ENCODE results near the gene SWAP70.

SWAP70 gene

DNA sequence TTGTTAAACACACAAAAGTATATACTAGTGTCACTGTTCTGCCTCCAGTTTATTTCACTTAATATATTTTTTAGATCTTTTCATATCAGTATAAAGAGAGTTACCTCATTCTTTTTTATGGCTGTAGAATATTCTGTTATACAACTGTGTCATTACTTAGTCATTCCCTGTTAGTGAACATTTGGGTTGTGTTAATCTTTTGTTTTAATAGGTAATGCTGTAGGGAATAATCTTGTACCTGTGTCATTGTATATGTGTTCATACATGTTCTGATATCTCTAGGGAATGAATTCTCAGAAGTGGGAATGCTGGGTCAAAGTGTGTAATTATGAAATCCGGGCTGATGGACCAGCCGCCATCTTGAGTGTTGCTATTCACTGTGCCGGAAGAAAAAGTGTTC, 71.4 kb downstream of the SWAP70 start:
- Histone ChIP-seq H3K9me3 (ENCODE audit: insufficient read depth, low read length) (no peaks in the 10 kb centered on the region), H3K27me3 (ENCODE audit: insufficient read depth, insufficient read length) (no peaks in the 10 kb centered on the region), H3K4me3 (ENCODE audit: insufficient read length, low read depth) (no peak overlapping the region), H3K9ac (ENCODE audit: insufficient read length, low read depth) (no peak overlapping the region), H3K4me1 (ENCODE audit: insufficient read depth, insufficient read length) (no peaks in the 10 kb centered on the region), H3K36me3 (ENCODE audit: insufficient read depth, insufficient read length, low read length) (peaks cover 73% of the 10 kb centered on the region)
- no peak for DNase-seq (ENCODE audit: low read depth, low spot score)
- TF ChIP-seq SUZ12 (IDR thresholded peaks at IDR 0.05; ENCODE audit: extremely low read depth, insufficient read depth, insufficient read length) = no peak
- TF ChIP-seq YY1 (IDR thresholded peaks at IDR 0.05; ENCODE audit: insufficient read depth, insufficient read length) = no peak
- TF ChIP-seq ZNF274 (IDR thresholded peaks at IDR 0.05; ENCODE audit: low read depth, low read length) = no peak

DNA sequence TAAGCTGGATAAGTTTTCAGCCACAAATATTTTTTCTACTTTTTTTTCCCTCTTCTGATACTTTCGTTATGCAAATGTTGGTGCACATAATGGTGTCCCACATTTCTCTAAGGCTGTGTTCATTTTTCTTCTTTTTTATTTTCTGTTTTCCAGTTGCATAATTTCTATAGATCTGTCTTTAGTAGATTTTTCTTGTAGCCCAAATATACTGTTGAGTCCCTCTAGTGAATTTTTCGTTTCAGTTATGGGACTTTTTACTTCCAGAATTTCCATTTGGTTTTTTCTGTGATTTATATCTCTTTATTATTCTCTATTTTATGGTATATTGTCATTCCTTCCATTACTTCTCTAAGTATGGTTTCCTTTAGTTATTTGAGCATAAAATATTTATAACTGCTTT, 72.0 kb downstream of the SWAP70 start:
- Histone ChIP-seq H3K4me1 (ENCODE audit: insufficient read depth, insufficient read length) (no peaks in the 10 kb centered on the region), H3K36me3 (ENCODE audit: insufficient read depth, insufficient read length, low read length) (peaks cover 76% of the 10 kb centered on the region), H3K27me3 (ENCODE audit: insufficient read depth, insufficient read length) (no peaks in the 10 kb centered on the region), H3K4me3 (ENCODE audit: insufficient read length, low read depth) (no peak overlapping the region), H3K9ac (ENCODE audit: insufficient read length, low read depth) (no peak overlapping the region), H3K9me3 (ENCODE audit: insufficient read depth, low read length) (no peaks in the 10 kb centered on the region)
- no peak for TF ChIP-seq ZNF274 (IDR thresholded peaks at IDR 0.05; ENCODE audit: low read depth, low read length)
- no peak for TF ChIP-seq SUZ12 (IDR thresholded peaks at IDR 0.05; ENCODE audit: extremely low read depth, insufficient read depth, insufficient read length)
- TF ChIP-seq YY1 (IDR thresholded peaks at IDR 0.05; ENCODE audit: insufficient read depth, insufficient read length) = no peak
- DNase-seq (ENCODE audit: low read depth, low spot score) = no peak

DNA sequence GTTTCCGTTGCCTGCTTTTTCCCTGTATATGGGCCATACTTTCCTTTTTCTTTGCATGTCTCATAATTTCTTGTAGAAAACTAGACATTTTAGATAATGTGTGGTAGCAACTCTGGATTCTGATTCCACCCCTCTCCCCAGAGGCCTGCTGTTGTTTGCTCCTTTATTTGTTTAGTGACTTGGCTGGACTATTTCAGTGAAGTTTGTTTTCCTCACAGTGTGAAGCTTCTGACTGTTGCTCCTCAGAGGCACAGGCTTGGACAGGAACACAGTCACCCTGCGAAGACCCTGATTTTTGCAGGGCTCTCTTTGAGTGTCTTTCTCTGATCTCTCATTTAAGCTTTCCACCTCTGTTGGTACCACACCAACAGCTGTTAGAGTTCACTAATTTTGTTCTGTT, 72.5 kb downstream of the SWAP70 start:
- TF ChIP-seq ZNF274 (IDR thresholded peaks at IDR 0.05; ENCODE audit: low read depth, low read length) (no peak), SUZ12 (IDR thresholded peaks at IDR 0.05; ENCODE audit: extremely low read depth, insufficient read depth, insufficient read length) (no peak), YY1 (IDR thresholded peaks at IDR 0.05; ENCODE audit: insufficient read depth, insufficient read length) (no peak)
- Histone ChIP-seq H3K4me1 (ENCODE audit: insufficient read depth, insufficient read length) (no peaks in the 10 kb centered on the region), H3K36me3 (ENCODE audit: insufficient read depth, insufficient read length, low read length) (peaks cover 81% of the 10 kb centered on the region), H3K4me3 (ENCODE audit: insufficient read length, low read depth) (no peak overlapping the region), H3K27me3 (ENCODE audit: insufficient read depth, insufficient read length) (no peaks in the 10 kb centered on the region), H3K9me3 (ENCODE audit: insufficient read depth, low read length) (no peaks in the 10 kb centered on the region), H3K9ac (ENCODE audit: insufficient read length, low read depth) (no peak overlapping the region)
- DNase-seq (ENCODE audit: low read depth, low spot score) = no peak

DNA sequence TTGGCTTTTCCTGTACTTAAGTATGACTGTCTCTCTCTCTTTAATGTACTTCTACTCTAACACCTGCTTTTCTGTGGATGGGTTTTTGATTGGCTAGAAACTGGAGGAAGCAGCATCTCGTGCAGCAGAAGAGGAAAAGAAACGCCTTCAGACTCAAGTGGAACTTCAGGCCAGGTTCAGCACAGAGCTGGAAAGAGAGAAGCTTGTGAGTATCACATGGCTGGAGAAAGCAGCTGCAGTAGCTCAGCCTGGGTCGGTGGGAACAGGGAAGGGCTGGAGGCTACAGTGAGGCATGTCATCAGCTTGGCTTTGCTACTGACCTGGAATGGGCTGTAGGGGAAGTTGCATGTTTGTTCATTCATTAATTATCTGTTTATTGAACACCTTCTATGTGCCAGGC, 74.2 kb downstream of the SWAP70 start:
- peaks cover 83% of the 10 kb centered on the region for H3K36me3 ChIP-seq (ENCODE audit: insufficient read depth, insufficient read length, low read length)

DNA sequence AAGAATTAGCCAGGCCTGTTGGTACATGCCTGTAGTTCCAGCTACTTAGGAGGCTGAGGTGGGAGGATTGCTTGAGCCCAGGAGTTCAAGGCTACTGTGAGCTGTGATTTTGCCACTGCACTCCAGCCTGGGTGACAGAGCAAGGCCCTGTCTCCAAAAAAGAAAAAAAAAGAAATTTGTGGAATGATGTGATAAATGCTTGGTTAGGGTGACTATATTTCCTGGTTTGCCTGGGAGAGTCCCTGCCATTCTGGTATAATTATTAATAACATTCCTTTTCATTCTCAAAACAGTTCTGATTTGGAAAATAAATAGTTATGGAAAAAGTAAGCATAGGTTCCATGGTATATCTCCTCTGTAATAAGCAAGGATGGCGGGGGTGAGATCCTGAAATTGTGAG, 74.8 kb downstream of the SWAP70 start:
- Histone ChIP-seq H3K9ac (ENCODE audit: insufficient read length, low read depth) (no peak overlapping the region), H3K27me3 (ENCODE audit: insufficient read depth, insufficient read length) (no peaks in the 10 kb centered on the region), H3K4me3 (ENCODE audit: insufficient read length, low read depth) (no peak overlapping the region), H3K9me3 (ENCODE audit: insufficient read depth, low read length) (0 out of 2 replicates have a peak, but pooled peaks cover 4% of the 10 kb centered on the region), H3K4me1 (ENCODE audit: insufficient read depth, insufficient read length) (no peaks in the 10 kb centered on the region), H3K36me3 (ENCODE audit: insufficient read depth, insufficient read length, low read length) (peaks cover 77% of the 10 kb centered on the region)
- DNase-seq (ENCODE audit: low read depth, low spot score) = no peak
- TF ChIP-seq YY1 (IDR thresholded peaks at IDR 0.05; ENCODE audit: insufficient read depth, insufficient read length) = no peak
- no peak for TF ChIP-seq SUZ12 (IDR thresholded peaks at IDR 0.05; ENCODE audit: extremely low read depth, insufficient read depth, insufficient read length)
- no peak for TF ChIP-seq ZNF274 (IDR thresholded peaks at IDR 0.05; ENCODE audit: low read depth, low read length)

More for the DNA sequence above, 74.2 kb downstream of the SWAP70 start:
- TF ChIP-seq YY1 (IDR thresholded peaks at IDR 0.05; ENCODE audit: insufficient read depth, insufficient read length) (no peak), ZNF274 (IDR thresholded peaks at IDR 0.05; ENCODE audit: low read depth, low read length) (no peak), SUZ12 (IDR thresholded peaks at IDR 0.05; ENCODE audit: extremely low read depth, insufficient read depth, insufficient read length) (no peak)
- H3K27me3 ChIP-seq (ENCODE audit: insufficient read depth, insufficient read length) = no peaks in the 10 kb centered on the region
- no peak for DNase-seq (ENCODE audit: low read depth, low spot score)
- no peaks in the 10 kb centered on the region for H3K4me1 ChIP-seq (ENCODE audit: insufficient read depth, insufficient read length)
- 0 out of 2 replicates have a peak, but pooled peaks cover 4% of the 10 kb centered on the region for H3K9me3 ChIP-seq (ENCODE audit: insufficient read depth, low read length)
- H3K4me3 ChIP-seq (ENCODE audit: insufficient read length, low read depth) = no peak overlapping the region
- H3K9ac ChIP-seq (ENCODE audit: insufficient read length, low read depth) = no peak overlapping the region

DNA sequence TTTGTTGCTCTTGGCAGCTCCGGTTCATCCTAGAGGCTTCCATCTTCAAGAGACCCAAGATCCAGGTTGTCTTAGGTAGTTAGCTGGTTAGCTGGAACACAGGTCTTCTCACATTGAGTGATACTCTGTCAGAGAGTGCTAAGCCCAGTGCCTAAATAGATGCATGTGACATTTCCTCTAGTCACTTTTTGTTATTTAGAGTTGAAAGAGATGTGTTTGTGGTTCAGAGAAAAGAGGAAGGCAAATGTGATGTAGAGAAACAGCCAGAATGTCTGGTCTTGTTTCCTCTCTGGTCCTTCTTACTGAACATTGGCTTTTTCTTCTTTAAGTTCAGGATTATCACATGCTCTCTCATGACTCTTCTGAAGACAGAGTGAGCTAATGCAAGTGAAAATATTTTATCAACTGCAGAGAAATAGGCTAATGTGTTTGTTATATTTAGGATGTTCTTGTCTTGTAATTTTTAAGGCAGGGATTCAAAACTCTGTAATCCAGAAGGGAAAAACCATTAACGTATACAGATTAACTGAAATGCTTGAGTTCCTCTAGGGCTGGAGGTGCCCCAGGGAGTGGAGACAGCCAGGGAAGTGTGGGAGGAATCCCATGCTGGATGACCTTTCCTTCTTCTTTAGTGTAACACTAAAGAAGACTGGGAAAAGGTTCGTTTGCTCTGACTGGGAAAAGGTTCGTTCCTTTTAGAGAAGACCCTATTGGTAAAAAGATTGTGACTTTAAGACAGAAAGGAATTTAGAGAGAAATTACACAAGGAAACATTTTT, 75.4 kb downstream of the SWAP70 start:
- no peak overlapping the region for H3K9ac ChIP-seq (ENCODE audit: insufficient read length, low read depth)
- no peaks in the 10 kb centered on the region for H3K4me1 ChIP-seq (ENCODE audit: insufficient read depth, insufficient read length)
- no peak for TF ChIP-seq SUZ12 (IDR thresholded peaks at IDR 0.05; ENCODE audit: extremely low read depth, insufficient read depth, insufficient read length)
- no peak for TF ChIP-seq ZNF274 (IDR thresholded peaks at IDR 0.05; ENCODE audit: low read depth, low read length)
- no peak for TF ChIP-seq YY1 (IDR thresholded peaks at IDR 0.05; ENCODE audit: insufficient read depth, insufficient read length)
- DNase-seq (ENCODE audit: low read depth, low spot score) = no peak
- peaks cover 74% of the 10 kb centered on the region for H3K36me3 ChIP-seq (ENCODE audit: insufficient read depth, insufficient read length, low read length)
- H3K27me3 ChIP-seq (ENCODE audit: insufficient read depth, insufficient read length) = no peaks in the 10 kb centered on the region
- 0 out of 2 replicates have a peak, but pooled peaks cover 4% of the 10 kb centered on the region for H3K9me3 ChIP-seq (ENCODE audit: insufficient read depth, low read length)
- no peak overlapping the region for H3K4me3 ChIP-seq (ENCODE audit: insufficient read length, low read depth)

DNA sequence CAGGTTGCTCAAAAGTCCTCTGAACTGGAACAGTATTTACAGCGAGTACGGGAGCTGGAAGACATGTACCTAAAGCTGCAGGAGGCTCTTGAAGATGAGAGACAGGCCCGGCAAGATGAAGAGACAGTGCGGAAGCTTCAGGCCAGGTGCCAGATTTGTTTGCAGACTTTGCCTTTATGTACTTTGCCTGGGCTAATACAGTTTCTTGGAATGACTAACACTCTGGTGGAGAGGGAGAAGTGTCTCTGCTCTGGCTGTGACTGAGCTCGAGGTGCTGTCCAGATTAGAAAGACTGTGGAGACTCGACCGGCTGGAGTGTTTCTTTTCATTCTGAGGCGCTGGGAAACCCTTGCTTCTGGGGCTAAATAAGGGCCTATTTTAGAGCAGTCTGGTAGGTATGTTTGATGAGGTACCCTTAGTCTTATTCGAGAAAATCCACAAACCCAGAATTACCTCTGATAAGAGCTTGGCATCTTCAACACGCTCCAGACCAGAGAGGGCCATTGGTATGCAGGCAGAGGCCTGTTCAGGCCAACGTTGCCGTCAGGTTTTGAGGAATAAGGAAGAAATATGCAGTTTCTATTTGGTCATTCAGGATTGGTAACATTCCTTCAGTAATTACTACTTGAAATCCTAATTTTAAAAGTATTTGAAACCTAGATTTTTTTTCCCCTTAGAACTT, 76.5 kb downstream of the SWAP70 start:
- no peak for TF ChIP-seq SUZ12 (IDR thresholded peaks at IDR 0.05; ENCODE audit: extremely low read depth, insufficient read depth, insufficient read length)
- no peak for TF ChIP-seq ZNF274 (IDR thresholded peaks at IDR 0.05; ENCODE audit: low read depth, low read length)
- TF ChIP-seq YY1 (IDR thresholded peaks at IDR 0.05; ENCODE audit: insufficient read depth, insufficient read length) = no peak
- peaks cover 71% of the 10 kb centered on the region for H3K36me3 ChIP-seq (ENCODE audit: insufficient read depth, insufficient read length, low read length)
- H3K4me1 ChIP-seq (ENCODE audit: insufficient read depth, insufficient read length) = no peaks in the 10 kb centered on the region
- no peak overlapping the region for H3K4me3 ChIP-seq (ENCODE audit: insufficient read length, low read depth)
- H3K27me3 ChIP-seq (ENCODE audit: insufficient read depth, insufficient read length) = no peaks in the 10 kb centered on the region
- H3K9ac ChIP-seq (ENCODE audit: insufficient read length, low read depth) = no peak overlapping the region
- H3K9me3 ChIP-seq (ENCODE audit: insufficient read depth, low read length) = 0 out of 2 replicates have a peak, but pooled peaks cover 4% of the 10 kb centered on the region
- DNase-seq (ENCODE audit: low read depth, low spot score) = no peak
